SKM-1 treated with dmso at 0.1 percent for 144 hours (cell line): ENCODE data around the gene MAP1LC3A.
"Not testable (repeated sequence)": the region's sequence is repeated elsewhere in the genome, so short reads cannot be mapped to it uniquely, and the experiment has no call there.

Experiments
- DNase-seq: peaks from one replicate; lab custom pipeline; 2025; ENCODE audit not compliant: unreplicated experiment; lab: John Stamatoyannopoulos, UW

Gene MAP1LC3A

DNA sequence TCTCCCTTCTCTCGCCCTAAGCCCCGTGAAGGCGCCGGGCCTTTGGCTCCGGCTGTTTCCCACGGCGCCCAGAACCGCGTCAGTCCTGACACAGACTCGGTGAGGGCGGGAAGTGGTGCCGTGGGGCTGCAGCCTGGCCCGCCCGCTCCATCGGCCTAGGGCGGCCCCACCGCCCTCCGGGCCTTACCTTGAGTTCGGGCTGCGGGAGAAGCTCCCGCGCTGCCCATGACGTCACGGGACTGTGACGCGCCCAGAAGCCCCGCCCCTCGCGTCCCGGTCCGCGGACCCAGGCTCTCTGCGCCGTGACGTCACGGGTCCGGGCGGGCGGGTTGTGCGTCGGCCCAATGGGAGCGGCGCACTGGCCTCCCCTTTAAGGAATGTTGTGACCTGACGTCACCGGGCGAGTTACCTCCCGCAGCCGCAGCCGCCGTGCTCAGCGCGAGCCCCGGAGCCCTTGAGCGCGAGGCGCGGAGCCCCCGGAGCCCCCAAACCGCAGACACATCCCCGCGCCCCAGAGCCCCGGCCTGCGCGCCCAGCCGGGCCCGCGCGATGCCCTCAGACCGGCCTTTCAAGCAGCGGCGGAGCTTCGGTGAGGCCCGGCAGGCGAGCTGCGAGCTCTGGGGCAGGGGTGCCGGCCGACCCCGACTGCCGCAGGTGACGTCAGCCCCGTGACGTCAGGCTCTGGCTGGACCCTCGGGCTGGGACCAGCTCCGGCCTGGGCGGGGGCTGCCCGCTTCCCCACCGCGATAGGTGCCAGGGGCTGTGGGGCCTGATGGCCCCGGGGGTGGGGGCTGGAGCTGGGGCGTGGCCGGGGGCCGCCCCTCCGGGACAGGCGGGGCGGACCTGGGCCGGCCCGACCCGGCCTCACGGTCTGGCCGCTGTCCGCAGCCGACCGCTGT, at the start of gene MAP1LC3A:
TSS of gene MAP1LC3A (plus strand) at position 399 of the 899 bp plus-strand sequence. CDS start at position 550, 151 bp downstream.
- no peak for DNase-seq

DNA sequence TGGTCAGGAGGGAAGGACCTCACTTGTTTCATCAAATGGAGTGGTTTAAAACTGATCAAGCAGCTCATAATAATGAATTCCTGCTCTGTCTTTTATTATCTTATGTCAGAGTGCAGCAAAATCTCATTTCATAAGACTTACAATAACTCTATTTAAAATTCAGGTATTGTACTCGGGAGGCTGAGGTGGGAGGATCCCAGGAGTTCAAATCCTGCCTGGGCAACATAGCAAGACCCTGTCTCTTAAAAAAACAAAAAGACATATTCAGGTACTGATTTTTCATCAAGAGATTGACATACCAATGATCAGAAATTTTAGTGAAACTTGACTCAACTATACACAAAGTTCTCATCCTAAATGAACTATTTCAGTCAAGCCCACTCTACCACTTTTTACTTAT, 47.9 kb upstream of the MAP1LC3A start:
- DNase-seq, result no peak

DNA sequence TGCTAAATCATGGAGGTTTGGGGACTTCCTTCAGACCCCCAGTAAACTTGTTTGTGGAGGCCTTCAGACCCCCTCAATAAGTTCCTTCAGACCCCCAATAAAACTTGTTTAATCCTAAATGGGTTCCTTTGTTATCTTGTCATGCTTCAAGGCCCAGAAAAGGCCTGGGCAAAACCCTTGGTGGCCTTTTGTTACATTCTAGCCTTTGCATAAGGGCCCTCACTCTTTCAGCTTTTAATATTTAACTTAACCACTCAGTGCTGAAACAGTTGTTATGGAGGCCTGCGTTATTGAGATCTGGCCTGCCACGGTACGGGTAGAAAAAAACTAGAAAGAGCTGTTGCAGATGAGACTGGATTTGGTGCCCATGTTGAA, 46.6 kb upstream of the MAP1LC3A start:
- no peak for DNase-seq

DNA sequence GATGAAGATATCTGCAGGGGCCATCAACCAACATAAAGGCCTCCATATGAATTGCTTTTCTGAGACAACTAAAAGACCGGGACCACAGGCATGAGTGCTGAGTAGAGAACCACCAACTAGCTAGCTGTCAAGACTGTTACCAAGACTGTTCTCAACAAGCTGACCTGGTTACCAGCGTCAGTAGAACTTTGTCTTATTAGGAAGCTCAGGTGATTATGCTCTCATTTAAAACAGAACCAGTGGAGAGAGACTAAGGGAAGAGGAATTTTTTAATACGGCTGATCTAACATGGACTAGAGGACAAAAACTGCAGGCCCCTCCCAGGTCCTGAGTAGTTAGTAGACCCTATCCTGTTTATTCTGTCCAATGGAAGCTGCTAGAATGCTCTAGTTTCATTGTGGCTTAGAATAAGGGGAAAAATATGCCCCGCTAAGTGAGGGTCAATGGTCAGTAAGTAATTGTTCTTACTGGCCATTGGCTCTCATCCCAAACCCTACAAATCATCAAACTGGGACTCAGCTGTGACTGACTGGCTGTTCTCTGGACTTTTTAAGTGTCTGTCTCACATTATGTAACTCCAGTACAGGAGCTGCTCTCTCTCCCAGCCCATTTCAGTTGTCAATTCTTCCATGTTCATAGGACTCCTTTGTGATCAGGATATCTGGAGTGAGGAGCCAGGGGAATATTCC, 46.1 kb upstream of the MAP1LC3A start:
- no peak for DNase-seq

DNA sequence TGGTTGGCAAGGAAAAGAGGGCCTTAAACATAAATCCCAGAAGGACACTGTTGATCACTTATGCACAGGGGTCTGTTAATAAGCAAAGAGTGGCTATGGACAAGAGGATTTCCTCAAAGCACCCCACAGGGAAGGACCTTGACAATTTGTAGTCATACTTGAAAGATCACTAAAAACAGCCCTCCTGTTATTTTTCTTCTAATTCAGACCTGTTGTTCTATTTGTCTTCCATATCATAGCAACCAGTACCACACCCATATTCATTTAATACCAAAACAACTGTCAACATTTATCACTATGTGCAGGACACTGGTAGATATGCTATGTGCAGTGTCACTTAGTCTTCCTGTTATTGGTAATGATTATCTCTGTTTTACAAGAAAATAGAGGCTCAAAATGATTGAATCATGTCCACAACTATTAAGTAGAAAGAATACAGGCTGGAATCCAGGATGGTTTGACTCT, 45.5 kb upstream of the MAP1LC3A start:
- DNase-seq, result no peak

DNA sequence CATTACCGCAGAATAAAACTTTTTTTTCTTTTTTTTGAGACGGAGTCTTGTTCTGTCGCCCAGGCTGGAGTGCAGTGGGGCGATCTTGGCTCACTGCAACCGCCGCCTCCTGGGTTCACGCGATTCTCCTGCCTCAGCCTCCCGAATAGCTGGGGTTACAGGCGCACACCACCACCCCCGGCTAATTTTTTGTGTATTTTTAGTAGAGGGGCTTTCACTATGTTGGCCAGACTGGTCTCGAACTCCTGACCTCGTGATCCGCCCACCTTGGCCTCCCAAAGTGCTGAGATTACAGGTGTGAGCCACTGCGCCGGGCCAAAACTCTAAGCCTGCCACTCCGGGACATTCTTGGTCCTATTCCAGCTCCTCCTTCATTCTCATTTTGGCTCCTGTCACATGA, 44.5 kb upstream of the MAP1LC3A start:
- not testable (repeated sequence) for DNase-seq

DNA sequence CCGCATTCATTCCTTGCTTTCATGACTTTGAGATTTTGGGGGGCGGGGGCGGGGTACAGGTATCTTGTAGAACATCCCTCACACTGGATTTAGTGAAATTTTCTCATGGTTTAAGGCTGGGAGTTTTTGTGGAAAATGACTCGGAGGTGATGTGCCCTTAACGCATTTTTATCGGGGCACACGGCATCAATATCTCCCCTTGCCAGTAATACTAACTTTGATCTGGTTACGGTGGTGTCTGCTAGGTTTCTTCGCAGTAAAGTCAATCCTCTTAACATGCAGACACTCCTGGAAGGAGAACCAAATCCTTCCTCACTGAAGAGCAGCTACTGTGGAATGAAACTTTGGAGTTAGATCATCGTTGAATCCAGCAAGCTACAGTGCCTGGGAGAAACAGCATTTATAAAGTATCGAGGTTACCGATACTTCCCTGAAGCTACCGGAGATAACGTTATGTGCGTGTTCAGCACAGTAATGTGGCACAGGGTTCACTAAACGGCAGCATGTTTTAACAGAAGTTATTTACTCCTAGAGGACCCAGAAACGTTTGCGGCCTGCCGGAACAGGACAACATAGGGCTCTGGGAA, 43.5 kb upstream of the MAP1LC3A start:
- DNase-seq, result no peak

DNA sequence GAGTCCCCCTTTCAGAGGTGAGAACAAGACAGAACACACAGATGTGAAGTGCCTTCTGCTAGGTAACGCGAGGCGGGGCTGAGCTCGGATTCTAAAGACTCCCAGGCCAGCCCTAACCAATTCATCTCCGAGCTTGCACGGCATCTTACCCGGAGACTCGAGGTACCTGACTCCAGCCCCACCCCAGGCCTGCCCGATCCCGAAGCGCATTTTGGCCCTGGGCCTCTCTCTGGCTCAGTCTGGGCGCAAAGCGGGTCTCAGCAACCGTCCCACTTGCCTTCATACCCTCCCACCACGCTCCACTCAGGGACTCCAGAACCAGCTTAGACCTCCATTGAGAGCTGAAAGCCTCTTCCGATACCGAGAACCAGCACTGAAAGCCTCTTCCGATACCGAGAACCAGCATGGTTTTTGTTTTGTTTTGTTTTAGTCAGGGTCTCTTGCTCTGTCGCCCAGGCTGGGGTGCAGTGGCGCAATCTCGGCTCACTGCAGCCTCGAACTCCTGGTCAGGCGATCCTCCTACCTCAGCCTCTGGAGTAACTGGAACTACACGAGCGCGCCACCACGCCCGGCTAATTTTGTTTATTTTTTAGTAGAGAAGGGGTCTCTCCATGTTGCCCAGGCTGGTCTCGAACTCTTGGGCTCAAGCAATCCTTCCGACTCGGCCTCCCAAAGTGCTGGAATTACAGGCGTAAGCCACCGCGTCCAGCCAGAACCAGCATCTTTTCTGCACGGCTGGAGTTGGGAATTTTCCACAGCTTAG, 42.9 kb upstream of the MAP1LC3A start:
- peak; percentile 9 for DNase-seq

DNA sequence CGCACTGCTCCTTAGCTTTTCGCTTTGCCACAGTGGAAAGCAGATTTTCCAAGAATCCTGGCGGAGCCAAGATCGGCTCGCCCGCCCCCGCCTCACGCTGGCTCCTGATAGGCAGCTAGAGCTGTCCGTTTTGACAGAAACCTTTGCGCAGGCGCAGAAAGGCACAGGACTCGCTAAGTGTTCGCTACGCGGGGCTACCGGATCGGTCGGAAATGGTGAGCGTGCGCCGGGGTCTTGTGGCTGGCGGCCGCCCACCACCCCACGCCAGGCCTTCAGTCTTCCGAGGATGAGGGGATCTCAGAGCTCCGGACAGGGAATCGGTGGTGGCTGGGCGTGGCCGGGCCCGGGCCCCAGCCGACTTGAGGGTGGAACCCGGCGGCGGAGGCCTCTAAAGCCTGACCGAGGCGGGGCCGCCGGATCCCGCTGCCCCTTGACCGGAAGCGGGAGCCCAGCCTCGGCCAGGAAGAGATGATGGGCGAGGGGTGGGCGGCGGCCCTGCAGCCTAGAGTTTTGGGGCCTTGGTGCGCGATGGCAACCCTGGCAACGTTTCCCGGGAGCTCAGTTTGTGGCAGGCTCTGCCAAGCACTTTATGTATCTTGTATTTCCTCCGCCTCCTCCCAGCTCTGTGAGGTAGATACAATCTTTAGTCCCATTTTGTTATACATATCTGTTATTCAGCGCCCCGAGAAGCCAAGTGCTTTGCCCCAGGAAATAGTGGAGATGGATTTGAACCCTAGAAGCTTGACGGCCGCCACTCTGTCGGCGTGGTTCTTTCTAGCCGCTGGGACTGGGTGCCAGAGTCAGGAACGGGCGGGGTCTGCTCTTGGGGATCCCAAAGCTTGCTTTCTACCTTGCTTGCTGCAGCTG, 42.0 kb upstream of the MAP1LC3A start, which contains the start of gene DYNLRB1:
TSS of gene DYNLRB1 (plus strand) at position 176 of the 867 bp plus-strand sequence. CDS start at position 213, 37 bp downstream.
- peak; percentile 77 for DNase-seq

DNA sequence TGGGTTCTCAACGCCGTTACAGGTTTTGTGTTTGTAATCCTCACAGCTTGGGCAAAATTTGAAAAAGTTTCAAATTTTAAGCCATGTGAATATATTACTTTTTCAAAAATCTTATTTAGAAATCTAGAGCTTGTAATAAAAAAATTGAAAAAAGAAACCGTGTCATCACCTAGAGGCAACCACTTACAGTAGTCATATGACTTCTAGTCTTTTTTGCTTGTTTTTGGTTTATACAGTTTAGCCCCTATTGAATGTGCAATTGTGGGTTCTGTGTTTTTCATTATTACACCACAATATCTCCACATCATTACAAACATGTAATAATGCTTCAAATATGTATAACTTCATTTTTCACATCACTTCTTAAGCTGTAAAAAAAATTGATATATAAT, 41.4 kb upstream of the MAP1LC3A start:
- no peak for DNase-seq

DNA sequence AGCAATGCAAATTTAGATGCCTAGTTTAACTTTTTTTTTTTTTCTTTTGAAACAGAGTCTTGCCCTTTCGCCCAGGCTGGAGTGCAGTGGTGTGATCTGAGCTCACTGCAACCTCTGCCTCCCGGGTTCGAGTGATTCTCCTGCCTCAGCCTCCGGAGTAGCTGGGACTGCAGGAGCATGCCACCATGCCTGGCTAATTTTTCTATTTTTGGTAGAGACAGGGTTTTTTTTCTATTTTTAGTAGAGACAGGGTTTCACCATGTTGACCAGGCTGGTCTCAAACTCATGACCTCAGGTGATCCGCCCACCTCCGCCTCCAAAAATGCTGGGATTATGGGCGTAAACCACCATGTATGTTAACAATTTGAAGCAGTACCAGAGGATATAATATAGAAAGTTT, 39.7 kb upstream of the MAP1LC3A start:
- DNase-seq, result not testable (repeated sequence)

DNA sequence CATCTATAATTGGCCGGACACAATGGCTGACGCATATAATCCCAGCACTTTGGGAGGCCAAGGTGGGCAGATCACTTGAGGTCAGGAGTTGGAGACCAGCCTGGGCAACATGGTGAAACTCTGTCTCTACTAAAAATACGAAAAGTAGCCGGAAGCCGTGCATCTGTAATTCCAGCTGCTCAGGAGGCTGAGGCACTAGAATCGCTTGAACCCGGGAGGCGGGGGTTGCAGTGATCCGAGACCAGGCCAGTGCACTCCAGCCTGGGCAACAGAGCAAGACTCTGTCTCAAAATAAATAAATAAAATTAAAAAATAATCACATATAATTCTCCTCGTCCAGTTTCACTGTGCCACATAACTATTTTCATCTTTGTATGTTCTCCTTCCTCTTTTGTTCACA, 38.7 kb upstream of the MAP1LC3A start:
- not testable (repeated sequence) for DNase-seq

DNA sequence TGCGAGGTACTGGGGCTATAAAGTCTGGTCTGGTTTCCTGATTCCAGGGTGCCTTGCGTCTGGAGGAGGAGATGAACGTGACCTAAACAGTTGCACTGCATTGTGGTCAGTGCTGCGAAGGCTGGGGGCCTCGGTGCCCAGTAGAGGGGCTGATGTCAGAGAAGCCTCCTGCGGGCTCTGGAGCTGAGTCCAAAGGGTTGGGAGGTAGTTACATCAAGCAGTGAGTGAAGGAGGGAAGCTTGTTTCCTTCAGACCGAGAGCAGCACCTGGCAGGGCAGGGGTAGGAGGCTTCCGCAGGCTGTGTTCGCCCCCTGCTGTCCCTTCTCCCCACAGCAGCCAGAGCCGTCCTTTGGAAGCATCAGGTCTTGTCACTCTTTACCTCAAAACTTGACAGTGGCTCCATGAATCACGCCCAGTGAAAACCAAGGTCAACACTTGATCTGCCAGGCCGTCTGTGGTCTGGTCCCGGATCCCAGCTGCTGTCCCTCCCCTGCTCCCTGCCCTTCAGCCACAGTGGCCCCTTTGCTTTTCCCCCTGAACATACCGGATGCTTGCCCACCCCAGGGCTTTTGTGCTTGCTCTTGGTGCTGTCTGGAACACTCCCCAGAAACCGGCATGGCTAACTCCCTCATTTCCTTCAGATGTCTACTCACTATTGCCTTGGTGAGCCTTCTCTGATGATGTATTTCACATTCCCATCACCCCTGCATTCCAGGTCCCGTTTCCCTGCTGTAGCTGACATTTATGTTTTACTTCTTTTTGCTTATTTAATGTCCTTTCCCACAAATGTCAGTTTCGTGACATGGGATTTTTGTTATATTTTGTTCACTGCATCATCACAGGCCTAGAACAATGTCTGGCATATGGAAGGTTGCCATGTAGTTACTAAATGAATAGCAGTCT, 35.3 kb upstream of the MAP1LC3A start:
- DNase-seq, result peak; percentile 29

DNA sequence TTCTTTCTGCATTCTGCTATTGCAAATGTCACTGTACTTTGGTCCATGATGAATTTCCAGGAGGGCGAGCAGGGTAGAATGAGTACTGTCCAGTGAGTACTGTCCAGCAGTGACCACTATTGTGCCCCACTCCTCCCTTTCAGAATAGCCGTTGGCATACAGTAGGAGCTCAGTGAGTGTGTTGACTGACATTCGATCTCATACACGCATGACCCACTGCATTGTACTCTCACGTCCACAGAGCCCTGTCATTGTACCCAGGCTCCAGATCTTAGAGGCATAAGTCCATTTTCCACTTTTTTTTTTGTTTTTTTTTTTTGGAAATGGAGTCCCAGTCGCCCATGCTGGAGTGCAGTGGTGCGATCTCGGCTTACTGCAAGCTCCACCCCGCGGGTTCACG, 34.1 kb upstream of the MAP1LC3A start:
- no peak for DNase-seq

DNA sequence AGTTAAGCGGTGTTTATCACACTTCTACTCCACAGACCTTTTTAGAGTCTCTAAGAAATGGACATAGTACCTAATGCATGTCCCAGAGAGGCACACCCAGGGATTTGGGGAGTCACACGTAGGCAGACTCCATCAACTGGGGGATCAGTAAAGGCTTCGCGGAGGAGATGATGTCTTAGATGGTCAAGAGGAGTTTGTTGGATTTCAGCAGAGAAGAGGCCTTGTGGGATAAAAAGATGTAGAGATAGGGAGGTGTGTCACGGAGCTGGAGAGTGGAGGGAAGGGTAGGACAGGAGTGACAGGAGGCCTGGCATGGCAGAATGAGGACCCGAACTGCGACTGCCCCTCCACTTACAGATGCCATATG, 33.2 kb upstream of the MAP1LC3A start:
- no peak for DNase-seq

DNA sequence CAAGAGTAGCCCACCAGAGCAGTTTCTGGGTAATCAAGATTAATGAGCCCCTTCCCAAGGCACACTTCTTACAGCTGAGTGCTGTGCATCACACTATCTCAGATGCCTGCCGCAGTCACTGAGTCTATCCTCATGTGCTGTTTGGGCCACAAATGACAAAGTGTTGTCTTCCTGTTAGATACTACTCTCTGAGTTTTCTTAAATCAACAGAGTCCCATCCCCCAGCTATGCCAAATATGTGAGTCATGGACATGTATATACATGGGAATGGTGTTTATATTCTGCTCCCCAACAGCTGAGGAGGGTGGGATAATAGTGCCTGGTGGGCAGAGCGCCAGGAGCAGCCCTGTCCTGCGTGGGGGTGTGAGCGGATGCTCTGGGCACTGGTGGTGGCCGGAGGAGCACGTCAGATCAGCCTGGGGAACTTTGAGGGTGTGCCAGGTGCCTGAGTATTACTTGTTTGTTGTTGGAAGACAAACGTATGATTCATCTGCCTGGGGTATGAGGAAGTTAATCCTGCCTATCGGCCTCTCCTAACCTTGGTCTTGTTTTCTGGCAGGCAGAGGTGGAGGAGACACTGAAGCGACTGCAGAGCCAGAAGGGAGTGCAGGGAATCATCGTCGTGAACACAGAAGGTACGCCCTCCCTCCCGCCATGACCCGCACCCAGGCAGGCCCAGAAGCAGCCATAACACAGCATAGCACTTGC, 32.7 kb upstream of the MAP1LC3A start:
- DNase-seq, result no peak

DNA sequence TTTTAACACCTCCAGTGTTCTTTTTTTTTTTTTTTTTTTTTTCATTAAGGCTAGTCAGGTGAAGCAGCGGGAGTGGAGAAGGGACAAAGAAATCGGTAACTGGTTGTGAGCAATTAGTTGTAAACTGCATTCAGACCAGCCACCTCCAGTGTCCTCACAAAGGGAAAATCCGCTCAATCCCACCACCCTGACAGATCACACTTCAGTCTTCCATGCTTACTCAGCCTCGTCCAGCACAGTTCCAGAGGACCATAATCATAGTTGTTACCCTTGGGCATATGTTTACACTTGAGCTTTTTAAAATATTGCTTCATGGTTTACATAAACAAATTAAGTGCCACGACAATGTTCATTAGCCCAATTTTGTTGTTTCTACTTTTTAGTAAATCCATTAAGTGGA, 32.1 kb upstream of the MAP1LC3A start:
- DNase-seq, result no peak

DNA sequence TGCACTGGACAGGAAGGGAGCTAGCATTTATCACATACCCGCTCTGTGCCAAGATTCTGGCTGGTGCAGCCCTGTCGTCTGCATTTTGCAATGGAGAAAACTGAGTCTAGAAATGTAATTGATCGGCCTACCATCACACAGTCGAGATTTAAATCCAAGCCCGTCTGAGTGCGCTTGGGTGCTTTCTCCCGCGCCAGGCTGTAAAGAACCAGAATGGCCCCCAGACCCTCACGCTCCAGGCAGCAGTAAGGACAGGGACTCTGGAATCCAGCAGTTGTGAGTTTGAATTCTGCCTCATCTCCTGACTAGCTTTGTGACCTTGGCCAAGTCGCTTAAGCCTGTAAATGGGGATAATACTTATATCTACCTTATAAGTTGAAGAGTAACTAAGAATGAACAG, 31.5 kb upstream of the MAP1LC3A start:
- DNase-seq, result no peak

DNA sequence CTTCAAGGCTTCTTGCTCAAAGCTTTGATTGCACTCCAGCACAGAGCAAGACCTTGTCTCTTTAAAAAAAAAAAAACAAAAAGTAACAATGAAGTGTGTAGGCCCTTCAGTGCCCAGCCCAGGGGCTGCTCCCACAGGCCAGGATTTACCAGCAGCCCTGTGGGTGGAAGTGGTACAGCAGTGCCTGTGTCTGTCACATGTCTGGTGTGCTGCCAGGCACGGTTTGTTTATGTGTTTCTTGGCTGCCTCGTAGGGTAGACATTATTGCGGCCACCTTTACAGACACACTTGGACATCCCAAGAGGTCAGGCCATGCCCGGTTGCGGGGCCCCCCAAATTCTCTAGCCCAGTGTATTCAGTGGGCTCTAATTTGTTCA, 29.6 kb upstream of the MAP1LC3A start:
- no peak for DNase-seq
